Hepatocyte (in vitro differentiated cells): ENCODE measurements around the gene STAC3. TPM values are rescaled to one million over a fixed set of nuclear protein-coding genes. Genes with fewer than 3 reads are reported as not detected.
A peak's percentile ranks its signal among the peaks of the same experiment; 100 is the strongest.

Source experiments
- DNase-seq: peaks from one replicate; pipeline ENCODE4 v3.0.0-alpha.2; 2016; ENCODE audit warnings: low spot score
- H2AFZ ChIP-seq: fragments of 200-600 bp; sonication (generic); 2 replicates; pipeline ENCODE4 v1.6.0; 2016; ENCODE audit warnings: antibody characterized with exemption, mild to moderate bottlenecking
- H3K27ac ChIP-seq: fragments of 200-600 bp; sonication (generic); 2 replicates; pipeline ENCODE4 v1.5.1; 2016; ENCODE audit warnings: mild to moderate bottlenecking
- H3K27me3 ChIP-seq: fragments of 200-600 bp; sonication (generic); 2 replicates; pipeline ENCODE4 v1.6.1; 2016
- H3K36me3 ChIP-seq: fragments of 200-600 bp; sonication (generic); replicated peaks from 2 replicates; pipeline ENCODE4 v1.5.1; 2016; ENCODE audit warnings: low read depth; ENCODE audit not compliant: insufficient read depth
- H3K4me1 ChIP-seq: fragments of 200-600 bp; sonication (generic); 2 replicates; pipeline ENCODE4 v1.5.1; 2016; ENCODE audit warnings: mild to moderate bottlenecking, moderate library complexity; ENCODE audit not compliant: insufficient read depth
- H3K4me2 ChIP-seq: fragments of 200-600 bp; sonication (generic); 2 replicates; pipeline ENCODE4 v1.6.0; 2016
- H3K4me3 ChIP-seq: fragments of 200-600 bp; sonication (generic); 2 replicates; pipeline ENCODE4 v1.5.1; 2016; ENCODE audit warnings: mild to moderate bottlenecking
- H3K79me2 ChIP-seq: fragments of 200-600 bp; sonication (generic); 2 replicates; pipeline ENCODE4 v1.6.0; 2017; ENCODE audit warnings: mild to moderate bottlenecking
- H3K9me2 ChIP-seq: fragments of 200-600 bp; sonication (generic); replicated peaks from 2 replicates; pipeline ENCODE4 v1.6.0; 2017; ENCODE audit warnings: mild to moderate bottlenecking; ENCODE audit not compliant: insufficient read depth
- H3K9me3 ChIP-seq: fragments of 200-600 bp; sonication (generic); 2 replicates; pipeline ENCODE4 v1.5.1; 2016; ENCODE audit warnings: low read depth, mild to moderate bottlenecking
- H4K20me1 ChIP-seq: fragments of 200-600 bp; sonication (generic); 2 replicates; pipeline ENCODE4 v1.6.0; 2016; ENCODE audit warnings: mild to moderate bottlenecking; ENCODE audit not compliant: insufficient read depth, poor library complexity, severe bottlenecking
- EZH2 ChIP-seq: fragments of 200-600 bp; sonication (generic); IDR thresholded peaks from 2 replicates; pipeline ENCODE4 v1.6.1; 2016; ENCODE audit warnings: antibody characterized with exemption, mild to moderate bottlenecking, borderline replicate concordance
- EZH2phosphoT487 ChIP-seq: fragments of 200-600 bp; sonication (generic); IDR thresholded peaks from one replicate; pipeline ENCODE4 v1.6.1; 2018; ENCODE audit warnings: antibody characterized with exemption, mild to moderate bottlenecking, low read depth, moderate library complexity; ENCODE audit not compliant: unreplicated experiment, severe bottlenecking
- WGBS: methylation state at CpG from one replicate; pipeline ENCODE4 v1.1.6; 2016; ENCODE audit warnings: low lambda C conversion rate; ENCODE audit errors: missing lambda C conversion rate; 5-methylcytosine and 5-hydroxymethylcytosine counted together
- polyA plus RNA-seq: library from polyadenylated mRNA; unstranded; fragments of >200 nt; fragmentation: Nextera tagmentation; extraction: Ambion mirVana; gene quantifications from 2 replicates; pipeline ENCODE4 v1.2.1, GENCODE V29; 2016
- total RNA-seq: library from RNA; depleted of rRNA; stranded (reverse); fragments of >200 nt; gene quantifications from 2 replicates; pipeline ENCODE4 v1.2.3, GENCODE V29; 2014
- TF ChIP-seq, protein P1 (sequence below): fragments of 200-600 bp; sonication (generic); IDR thresholded peaks from 2 replicates; pipeline ENCODE4 v1.5.1; 2016; ENCODE audit warnings: antibody characterized with exemption, mild to moderate bottlenecking; ENCODE audit not compliant: poor library complexity

STAC3 gene
- total and polyA plus RNA-seq, 2 experiments from 2014 or later = 0.23 to 0.83 TPM

DNA sequence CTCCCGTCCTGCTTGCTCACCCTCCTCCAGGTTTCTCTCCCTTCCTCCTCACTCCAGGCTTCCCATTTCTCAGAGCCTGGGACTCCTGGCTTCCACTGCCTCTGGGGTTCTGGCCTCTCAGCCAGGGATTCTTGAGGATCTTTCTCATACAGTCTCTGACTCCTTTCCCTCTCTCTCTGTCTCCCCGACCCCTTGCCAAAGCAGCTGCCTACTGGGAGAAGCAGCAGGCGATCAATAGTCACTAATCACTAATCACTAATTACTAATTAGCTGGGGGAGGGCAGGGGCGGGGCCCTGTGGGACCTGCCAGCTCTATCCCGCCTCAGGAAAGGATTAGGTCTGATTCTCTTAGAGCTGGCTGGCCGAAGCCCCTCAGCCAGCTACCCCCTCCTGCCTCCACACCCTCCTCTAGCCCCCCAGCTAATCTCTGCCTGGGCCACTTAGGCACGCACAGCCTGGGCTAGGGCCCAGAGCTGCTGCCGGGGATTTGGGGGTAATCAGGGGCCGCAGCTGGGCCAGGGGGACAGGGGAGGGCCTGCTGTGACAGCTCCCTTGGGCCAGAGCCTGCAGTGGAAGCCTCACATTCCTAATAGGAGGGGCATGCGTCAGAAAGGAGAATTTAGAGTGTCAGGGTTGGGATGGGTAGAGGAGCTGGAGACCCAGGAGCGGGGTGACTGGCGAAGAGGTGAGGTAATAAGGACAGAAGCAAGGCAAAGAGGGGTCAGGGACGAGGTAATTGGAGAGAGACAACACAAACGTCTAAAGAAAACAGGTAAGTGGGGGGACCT, 31.6 kb downstream of the STAC3 start:
- Histone ChIP-seq H3K4me2 (peak overlapping the region; percentile 72), H3K36me3 (no peaks in the 10 kb centered on the region), H3K4me1 (peaks cover 37% of the 10 kb centered on the region), H3K27ac (no peak overlapping the region), H3K9me2 (no peaks in the 10 kb centered on the region), H3K9me3 (no peaks in the 10 kb centered on the region), H3K79me2 (no peaks in the 10 kb centered on the region), H4K20me1 (no peaks in the 10 kb centered on the region), H3K4me3 (no peak overlapping the region), H2AFZ (no peak overlapping the region), H3K27me3 (peaks cover 96% of the 10 kb centered on the region)
- no peak for DNase-seq
- TF ChIP-seq EZH2phosphoT487 (no peak), EZH2 (peak; percentile 73)
- WGBS = 31% methylated on average over 14 of the region's 14 CpGs

DNA sequence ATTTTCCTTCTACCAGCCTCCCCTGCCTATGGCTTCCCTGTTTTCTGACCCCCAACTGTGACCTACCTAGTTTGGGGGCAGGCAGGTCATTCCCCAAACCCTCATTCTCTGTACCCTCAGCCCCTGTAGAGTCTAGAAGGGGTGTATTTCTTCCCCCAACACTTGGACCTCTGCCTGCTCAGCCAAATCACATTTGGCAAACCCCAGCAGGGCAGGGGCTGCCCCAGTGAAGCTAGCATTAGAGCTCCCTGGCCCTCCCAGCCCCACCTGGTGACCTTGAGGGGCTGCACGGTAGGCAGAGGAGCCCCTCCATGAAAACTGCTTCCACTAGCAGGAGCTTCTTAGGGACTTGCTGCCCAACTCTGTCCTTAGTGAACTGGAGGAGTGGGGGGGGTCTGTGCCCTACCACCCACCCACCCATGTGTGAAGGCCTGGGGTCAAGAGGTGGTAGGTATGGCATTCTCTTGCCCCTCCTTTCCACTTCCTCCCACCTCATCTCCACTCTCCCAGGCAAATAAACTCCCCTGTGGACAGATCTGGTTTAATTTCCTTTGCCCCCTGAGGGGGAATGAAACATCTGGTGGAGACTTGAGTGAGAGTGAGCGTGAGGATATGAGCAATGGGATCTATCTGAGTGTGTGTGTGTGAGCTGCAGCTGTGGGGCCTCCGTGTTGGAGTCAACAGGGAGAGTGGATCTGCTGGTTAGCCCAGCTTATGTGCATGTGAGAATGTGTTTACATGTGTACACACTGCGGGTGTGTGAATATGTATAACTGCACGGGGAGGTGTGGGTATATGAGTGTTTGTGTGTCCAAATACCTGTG, 32.7 kb downstream of the STAC3 start:
- Histone ChIP-seq H3K4me3 (no peak overlapping the region), H2AFZ (no peak overlapping the region), H3K27me3 (peaks cover 84% of the 10 kb centered on the region), H3K4me2 (peak overlapping the region; percentile 99), H4K20me1 (no peaks in the 10 kb centered on the region), H3K27ac (no peak overlapping the region), H3K9me2 (no peaks in the 10 kb centered on the region), H3K9me3 (no peaks in the 10 kb centered on the region), H3K4me1 (peaks cover 41% of the 10 kb centered on the region), H3K79me2 (no peaks in the 10 kb centered on the region), H3K36me3 (no peaks in the 10 kb centered on the region)
- no peak for DNase-seq
- TF ChIP-seq, protein P1, sequence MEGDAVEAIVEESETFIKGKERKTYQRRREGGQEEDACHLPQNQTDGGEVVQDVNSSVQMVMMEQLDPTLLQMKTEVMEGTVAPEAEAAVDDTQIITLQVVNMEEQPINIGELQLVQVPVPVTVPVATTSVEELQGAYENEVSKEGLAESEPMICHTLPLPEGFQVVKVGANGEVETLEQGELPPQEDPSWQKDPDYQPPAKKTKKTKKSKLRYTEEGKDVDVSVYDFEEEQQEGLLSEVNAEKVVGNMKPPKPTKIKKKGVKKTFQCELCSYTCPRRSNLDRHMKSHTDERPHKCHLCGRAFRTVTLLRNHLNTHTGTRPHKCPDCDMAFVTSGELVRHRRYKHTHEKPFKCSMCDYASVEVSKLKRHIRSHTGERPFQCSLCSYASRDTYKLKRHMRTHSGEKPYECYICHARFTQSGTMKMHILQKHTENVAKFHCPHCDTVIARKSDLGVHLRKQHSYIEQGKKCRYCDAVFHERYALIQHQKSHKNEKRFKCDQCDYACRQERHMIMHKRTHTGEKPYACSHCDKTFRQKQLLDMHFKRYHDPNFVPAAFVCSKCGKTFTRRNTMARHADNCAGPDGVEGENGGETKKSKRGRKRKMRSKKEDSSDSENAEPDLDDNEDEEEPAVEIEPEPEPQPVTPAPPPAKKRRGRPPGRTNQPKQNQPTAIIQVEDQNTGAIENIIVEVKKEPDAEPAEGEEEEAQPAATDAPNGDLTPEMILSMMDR = no peak
- no peak for TF ChIP-seq EZH2phosphoT487
- 56% methylated on average over 5 of the region's 5 CpGs for WGBS

DNA sequence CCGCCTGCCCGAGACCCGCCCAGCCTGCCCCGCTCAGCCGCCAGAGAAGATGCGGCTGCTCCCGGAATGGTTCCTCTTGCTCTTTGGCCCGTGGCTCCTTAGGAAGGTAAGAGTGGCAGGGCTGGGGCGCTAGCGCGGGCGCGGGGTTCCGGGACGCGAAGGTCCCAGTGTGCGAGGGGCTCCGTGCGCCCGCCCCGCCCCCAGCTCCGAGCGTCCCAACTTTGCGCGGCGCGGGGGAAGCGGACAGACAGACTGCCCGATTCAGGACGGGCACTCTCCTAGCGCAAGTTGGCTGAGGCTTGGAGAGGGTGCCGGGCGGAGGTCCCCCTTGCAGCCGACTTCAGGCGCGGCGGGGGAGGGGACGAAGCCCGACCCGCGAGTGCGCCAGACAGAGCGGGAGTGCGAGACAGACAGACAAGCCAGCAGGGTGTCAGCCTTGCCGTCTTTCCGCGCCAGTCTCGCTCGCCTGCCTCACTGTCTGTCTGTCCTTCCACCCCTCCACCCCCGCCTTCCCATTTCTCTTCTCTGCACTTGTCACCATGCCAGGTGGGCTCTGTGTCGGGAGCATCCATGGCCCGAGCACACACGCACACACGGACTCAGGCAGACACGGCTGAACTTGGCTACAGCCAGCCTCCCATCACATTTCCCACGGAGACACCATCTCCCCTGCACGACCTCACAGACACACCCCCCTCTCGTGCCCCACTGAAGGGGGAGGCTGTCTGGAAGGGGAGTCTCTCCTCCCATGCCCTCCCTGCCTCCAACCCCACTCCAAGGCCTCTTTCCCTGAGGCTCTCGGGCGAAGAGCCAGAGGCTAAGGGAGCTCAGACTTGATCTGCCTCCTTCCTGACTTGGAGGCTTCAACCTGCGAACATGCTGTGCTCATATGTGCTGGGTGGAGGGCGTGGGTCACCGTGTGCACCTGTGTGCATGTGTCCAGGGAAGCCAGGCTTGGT, 33.8 kb downstream of the STAC3 start:
- no peak overlapping the region for H2AFZ ChIP-seq
- H3K27ac ChIP-seq = no peak overlapping the region
- no peaks in the 10 kb centered on the region for H3K79me2 ChIP-seq
- H3K4me2 ChIP-seq = peak overlapping the region; percentile 99
- H4K20me1 ChIP-seq = no peaks in the 10 kb centered on the region
- WGBS = 4% methylated on average over 57 of the region's 63 CpGs
- H3K9me3 ChIP-seq = no peaks in the 10 kb centered on the region
- H3K4me3 ChIP-seq = peak overlapping the region; percentile 27
- H3K27me3 ChIP-seq = peaks cover 74% of the 10 kb centered on the region
- no peaks in the 10 kb centered on the region for H3K9me2 ChIP-seq
- H3K4me1 ChIP-seq = peaks cover 41% of the 10 kb centered on the region
- H3K36me3 ChIP-seq = no peaks in the 10 kb centered on the region
- TF ChIP-seq EZH2 (peak; percentile 83), EZH2phosphoT487 (no peak)
- TF ChIP-seq, protein P1 = no peak
- DNase-seq = no peak
